HEK293T (cell line): ENCODE results near the gene MAP3K21.

Source experiments
- CTCF ChIA-PET: fragments of 350-600 bp; formaldehyde crosslinking; extraction: SDS; loops from one replicate; lab custom pipeline; 2021; ENCODE audit warnings: antibody characterized with exemption, inconsistent platforms; lab: Yijun Ruan, JAX
- POLR2A ChIA-PET: fragments of 350-600 bp; formaldehyde crosslinking; extraction: SDS; loops from one replicate; lab custom pipeline; 2020; ENCODE audit warnings: antibody characterized with exemption, inconsistent platforms; lab: Yijun Ruan, JAX
- DNase-seq: peaks from one replicate; pipeline ENCODE4 v3.0.0; 2012; ENCODE audit warnings: mixed read lengths; ENCODE audit errors: extremely low spot score
- ARNT ChIP-seq: fragments of 450-650 bp; IDR thresholded peaks from 2 replicates; pipeline ENCODE4 v1.6.1; 2017; ENCODE audit warnings: mild to moderate bottlenecking
- BHLHE40 ChIP-seq: fragments of 450-650 bp; IDR thresholded peaks from 2 replicates; pipeline ENCODE4 v1.6.1; 2016; ENCODE audit warnings: mild to moderate bottlenecking, moderate library complexity, borderline replicate concordance
- CTBP1 ChIP-seq: fragments of 450-650 bp; IDR thresholded peaks from 2 replicates; pipeline ENCODE4 v1.6.1; 2016; ENCODE audit warnings: borderline replicate concordance
- ELF4 ChIP-seq: fragments of 450-650 bp; IDR thresholded peaks from 2 replicates; pipeline ENCODE4 v1.6.1; 2017; ENCODE audit warnings: antibody characterized with exemption
- FOXA1 ChIP-seq: fragments of 450-650 bp; IDR thresholded peaks from 2 replicates; pipeline ENCODE4 v1.6.1; 2016; ENCODE audit warnings: mild to moderate bottlenecking
- FOXK2 ChIP-seq: fragments of 450-650 bp; IDR thresholded peaks from 2 replicates; pipeline ENCODE4 v1.6.1; 2016; ENCODE audit warnings: mild to moderate bottlenecking
- FOXM1 ChIP-seq: fragments of 450-650 bp; IDR thresholded peaks from 2 replicates; pipeline ENCODE4 v1.6.1; 2017; ENCODE audit warnings: mild to moderate bottlenecking, borderline replicate concordance
- HDGF ChIP-seq: fragments of 450-650 bp; IDR thresholded peaks from 2 replicates; pipeline ENCODE4 v1.6.1; 2017; ENCODE audit warnings: antibody characterized with exemption, borderline replicate concordance
- L3MBTL2 ChIP-seq: fragments of 450-650 bp; conservative IDR thresholded peaks from 2 replicates; pipeline ENCODE4 v1.6.1; 2016; ENCODE audit warnings: mild to moderate bottlenecking
- LEF1 ChIP-seq: fragments of 450-650 bp; IDR thresholded peaks from 2 replicates; pipeline ENCODE4 v1.6.1; 2017; ENCODE audit warnings: mild to moderate bottlenecking, borderline replicate concordance
- NFRKB ChIP-seq: fragments of 450-650 bp; IDR thresholded peaks from 2 replicates; pipeline ENCODE4 v1.6.1; 2016; ENCODE audit warnings: mild to moderate bottlenecking, moderate library complexity
- SP1 ChIP-seq: fragments of 450-650 bp; IDR thresholded peaks from 2 replicates; pipeline ENCODE4 v1.6.1; 2017
- SUZ12 ChIP-seq: fragments of 450-650 bp; IDR thresholded peaks from 2 replicates; pipeline ENCODE4 v1.6.1; 2016; ENCODE audit warnings: mild to moderate bottlenecking
- TARDBP ChIP-seq: fragments of 450-650 bp; IDR thresholded peaks from 2 replicates; pipeline ENCODE4 v1.6.1; 2016
- ZNF384 ChIP-seq: fragments of 450-650 bp; IDR thresholded peaks from 2 replicates; pipeline ENCODE4 v1.6.1; 2016
- TF ChIP-seq, protein P1 (sequence below): fragments of 450-650 bp; IDR thresholded peaks from 2 replicates; pipeline ENCODE4 v1.6.1; 2016

Gene MAP3K21

DNA sequence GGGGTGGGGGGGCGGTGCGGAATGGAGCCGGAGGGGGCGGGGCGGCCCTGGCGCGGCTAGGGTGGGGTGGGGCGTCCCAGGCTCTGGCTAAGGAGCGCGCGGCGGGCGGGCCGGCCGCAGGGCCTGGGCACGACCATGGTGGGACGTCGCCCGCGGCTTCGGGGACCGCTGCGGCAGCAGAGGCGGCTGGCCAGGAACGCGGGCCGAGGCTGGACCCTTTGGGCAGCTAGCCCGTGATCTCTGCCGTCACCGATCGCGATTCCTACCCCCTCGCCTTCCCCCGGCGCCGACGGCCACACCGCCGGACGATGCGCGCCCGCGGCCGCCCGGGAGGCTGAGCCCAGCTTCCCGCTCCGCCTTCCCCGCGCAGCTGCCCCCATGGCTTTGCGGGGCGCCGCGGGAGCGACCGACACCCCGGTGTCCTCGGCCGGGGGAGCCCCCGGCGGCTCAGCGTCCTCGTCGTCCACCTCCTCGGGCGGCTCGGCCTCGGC is at the start of gene MAP3K21:
TSS of gene MAP3K21 (plus strand) at position 74 of the 491 bp plus-strand sequence. CDS start at position 379, 305 bp downstream.
- TF ChIP-seq LEF1 (peak; percentile 88; the same call in 1 of the 2 replicates), FOXM1 (no peak)
- POLR2A ChIA-PET, result interaction anchor here (0.8 to 2.1 kb wide), 4 partner anchors 12 to 286 kb away, joined by 3 to 8 read pairs (median 4); partner anchors contain the start of gene KCNK1

DNA sequence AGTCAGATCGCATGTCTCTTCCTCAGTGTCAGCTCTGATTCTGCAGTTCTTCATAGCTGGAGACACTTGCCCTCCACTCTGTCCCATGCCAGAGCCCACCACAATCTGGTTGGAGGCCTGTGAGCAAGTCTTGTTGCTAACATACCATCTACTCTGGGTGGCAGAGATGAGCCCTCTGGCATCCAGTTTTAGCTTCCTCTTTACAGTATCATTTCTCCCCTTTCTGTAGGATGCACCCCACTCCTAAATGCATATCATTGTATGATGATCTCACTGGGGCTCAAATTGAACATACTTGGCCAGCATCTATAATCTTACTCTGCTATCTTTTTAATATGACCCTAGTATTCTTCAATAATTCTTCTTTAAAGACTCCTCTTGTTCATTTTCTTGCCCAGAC is 48.9 kb upstream of the MAP3K21 start:
- ChIA-PET CTCF (no interaction called here), POLR2A (no interaction called here)
- TF ChIP-seq BHLHE40 (no peak), L3MBTL2 (no peak), FOXM1 (no peak), NFRKB (no peak), TARDBP (no peak), ARNT (no peak), SP1 (no peak), SUZ12 (no peak), FOXK2 (no peak)
- TF ChIP-seq, protein P1, sequence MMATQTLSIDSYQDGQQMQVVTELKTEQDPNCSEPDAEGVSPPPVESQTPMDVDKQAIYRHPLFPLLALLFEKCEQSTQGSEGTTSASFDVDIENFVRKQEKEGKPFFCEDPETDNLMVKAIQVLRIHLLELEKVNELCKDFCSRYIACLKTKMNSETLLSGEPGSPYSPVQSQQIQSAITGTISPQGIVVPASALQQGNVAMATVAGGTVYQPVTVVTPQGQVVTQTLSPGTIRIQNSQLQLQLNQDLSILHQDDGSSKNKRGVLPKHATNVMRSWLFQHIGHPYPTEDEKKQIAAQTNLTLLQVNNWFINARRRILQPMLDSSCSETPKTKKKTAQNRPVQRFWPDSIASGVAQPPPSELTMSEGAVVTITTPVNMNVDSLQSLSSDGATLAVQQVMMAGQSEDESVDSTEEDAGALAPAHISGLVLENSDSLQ, result no peak
- no peak for DNase-seq

More for the DNA sequence above, at the start of gene MAP3K21:
- no peak for DNase-seq
- CTCF ChIA-PET, result interaction anchor here (1.7 kb wide), 1 partner anchor 23 kb away, joined by 3 read pairs; no protein-coding TSS in a partner anchor

DNA sequence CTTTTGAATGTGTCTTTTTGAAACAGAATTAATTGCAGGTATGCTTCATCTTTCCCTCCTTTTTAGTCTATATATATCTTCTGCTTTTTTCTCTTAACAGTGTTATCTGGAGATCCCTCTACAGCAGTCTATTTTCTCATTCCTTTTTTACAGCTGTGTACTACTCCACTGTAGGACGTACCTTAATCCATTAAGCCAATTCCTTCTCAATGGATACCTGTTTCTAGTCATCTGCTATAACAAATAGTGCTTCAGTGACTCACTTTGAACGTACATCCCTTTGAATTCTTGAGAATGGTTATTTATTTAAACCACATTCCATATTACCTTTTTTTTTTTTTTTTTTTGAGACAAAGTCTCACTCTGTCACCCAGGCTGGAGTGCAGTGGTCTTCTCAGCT is 47.6 kb upstream of the MAP3K21 start:
- ChIA-PET POLR2A (no interaction called here), CTCF (no interaction called here)

DNA sequence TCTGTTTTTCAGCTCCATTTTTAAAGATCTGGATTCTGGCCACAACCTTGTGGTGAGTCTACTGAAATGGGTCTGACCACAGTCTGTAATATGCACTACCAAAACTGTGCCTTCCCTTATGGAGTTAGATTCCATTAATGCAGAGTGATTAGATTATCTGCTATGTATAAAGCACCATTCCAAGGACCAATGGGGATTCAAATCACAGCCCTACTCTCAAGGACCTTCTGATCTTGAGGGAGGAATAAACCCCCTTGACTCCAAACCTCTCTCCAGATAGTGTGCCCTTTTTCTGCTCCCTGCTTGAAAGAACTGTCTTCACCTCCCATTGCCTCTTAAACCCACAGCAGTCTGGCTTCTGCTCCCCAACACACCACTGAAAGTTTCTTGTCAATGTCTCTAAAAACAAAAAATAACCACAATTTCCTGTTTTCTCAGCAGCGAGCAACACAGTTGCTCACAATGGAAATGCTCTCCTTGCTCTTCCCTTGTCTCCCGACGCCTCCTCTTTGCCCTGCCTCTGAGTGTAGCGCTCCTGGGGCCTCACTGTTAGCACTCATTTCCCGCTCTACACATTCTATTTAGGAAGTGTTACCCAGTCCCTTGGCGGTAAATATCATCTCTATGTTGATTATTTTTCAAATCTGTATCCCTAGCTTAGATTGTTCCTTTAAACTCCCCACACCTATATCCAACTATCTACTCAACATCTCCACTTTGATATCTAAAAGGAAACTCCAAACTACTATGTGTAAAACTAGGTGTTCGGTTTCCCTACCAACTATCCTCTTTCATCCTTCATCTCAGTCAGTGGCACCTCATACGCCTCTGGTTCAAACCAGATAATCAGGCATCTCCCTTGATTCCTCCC is 45.6 kb upstream of the MAP3K21 start:
- POLR2A ChIA-PET, result no interaction called here
- CTCF ChIA-PET, result no interaction called here
- no peak for DNase-seq
- TF ChIP-seq ELF4 (no peak), HDGF (no peak), ZNF384 (no peak)

More for the DNA sequence above, 47.6 kb upstream of the MAP3K21 start:
- no peak for TF ChIP-seq SUZ12
- no peak for TF ChIP-seq ARNT
- TF ChIP-seq LEF1, result no peak
- TF ChIP-seq FOXA1, result no peak
- TF ChIP-seq HDGF, result no peak
- no peak for TF ChIP-seq CTBP1
- no peak for TF ChIP-seq FOXK2
- TF ChIP-seq FOXM1, result no peak
- TF ChIP-seq SP1, result no peak
- TF ChIP-seq, protein P1, result no peak
- DNase-seq, result no peak

DNA sequence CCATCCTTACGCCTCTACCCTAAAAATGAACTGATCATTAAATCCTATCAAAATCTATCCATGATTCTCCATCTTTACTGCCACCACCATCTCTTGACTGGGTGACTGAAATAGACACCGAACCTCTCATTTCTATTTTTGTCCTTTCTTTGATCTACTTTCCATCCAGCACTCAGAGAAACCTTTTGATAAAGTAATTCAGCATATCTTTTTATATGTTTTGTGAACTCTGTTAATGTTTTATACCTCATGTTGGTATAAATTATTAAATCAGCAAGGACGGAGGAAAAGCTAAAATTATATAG is 45.0 kb upstream of the MAP3K21 start:
- DNase-seq, result no peak
- no peak for TF ChIP-seq FOXK2
- TF ChIP-seq TARDBP, result no peak
- TF ChIP-seq, protein P1, result no peak
- no peak for TF ChIP-seq HDGF
- no peak for TF ChIP-seq LEF1
- TF ChIP-seq BHLHE40, result no peak
- no peak for TF ChIP-seq SP1
- no peak for TF ChIP-seq NFRKB
- no peak for TF ChIP-seq L3MBTL2
- no peak for TF ChIP-seq ELF4
- TF ChIP-seq FOXM1, result no peak
- no peak for TF ChIP-seq SUZ12
- TF ChIP-seq CTBP1, result no peak
- TF ChIP-seq ARNT, result no peak
- TF ChIP-seq FOXA1, result no peak
- no peak for TF ChIP-seq ZNF384
- ChIA-PET CTCF (no interaction called here), POLR2A (no interaction called here)

DNA sequence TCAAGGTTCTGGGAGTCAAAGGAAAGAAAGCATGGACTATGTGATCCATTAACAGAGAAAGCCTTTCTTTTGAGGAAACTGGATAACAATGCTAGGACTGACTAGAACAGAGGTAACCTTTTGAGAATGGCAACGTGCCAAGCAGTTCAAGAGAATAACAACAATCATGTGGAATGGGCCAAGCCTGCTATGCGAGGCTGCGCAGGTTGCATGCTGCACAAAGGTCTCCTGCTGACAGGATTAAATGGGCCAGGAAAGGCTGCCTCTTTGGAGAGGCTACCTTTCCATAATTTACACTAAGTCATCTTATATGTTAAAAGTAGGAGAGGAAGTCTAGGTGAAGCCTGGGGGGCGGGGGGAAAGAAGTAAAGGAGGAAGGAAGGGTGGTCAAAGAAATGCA is 37.8 kb upstream of the MAP3K21 start:
- TF ChIP-seq, protein P1, result no peak
- TF ChIP-seq FOXK2, result no peak
- TF ChIP-seq ARNT, result no peak
- TF ChIP-seq FOXM1, result no peak
- TF ChIP-seq FOXA1, result no peak
- TF ChIP-seq HDGF, result no peak
- no peak for TF ChIP-seq ZNF384
- TF ChIP-seq SP1, result no peak
- TF ChIP-seq NFRKB, result no peak

More for the DNA sequence above, 37.8 kb upstream of the MAP3K21 start:
- POLR2A ChIA-PET, result no interaction called here
- DNase-seq, result no peak
- CTCF ChIA-PET, result no interaction called here
